ENCODE measurements around the gene GAPDHS. TPM values are rescaled to one million over a fixed set of nuclear protein-coding genes. Genes with fewer than 3 reads are reported as not detected.

GAPDHS gene
- total and polyA plus RNA-seq, 2 donors from 2014 or later, result not detected

DNA sequence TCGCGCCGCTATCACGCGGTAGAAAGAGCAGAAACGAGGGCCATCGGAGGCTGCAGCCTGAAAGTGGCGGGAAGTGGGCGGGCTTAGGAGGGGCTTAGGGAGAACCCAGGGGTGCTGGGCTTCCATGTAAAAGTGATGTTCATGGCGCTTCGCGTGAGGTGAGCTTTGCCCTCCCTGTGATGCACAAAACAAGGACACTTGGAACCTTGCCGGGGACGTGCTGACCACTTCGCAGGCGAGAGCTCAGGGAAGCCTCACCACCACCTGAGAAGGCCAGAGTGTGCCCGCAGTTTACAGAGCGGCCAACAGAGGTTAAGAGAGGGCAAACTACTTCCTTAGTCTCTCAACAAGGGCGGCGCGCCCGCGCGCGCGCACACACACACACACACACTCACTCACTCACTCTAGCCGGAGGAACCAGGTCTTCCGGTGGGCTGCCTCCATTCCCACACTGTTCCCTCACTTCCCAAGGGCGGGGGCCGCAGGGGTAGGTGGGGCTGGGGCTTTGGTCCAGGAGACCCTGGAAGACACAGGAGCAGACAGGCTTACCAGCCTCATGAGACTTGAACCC, 651 bp downstream of the GAPDHS start:
- peak; percentile 65 to 80 (median 75) for DNase-seq

DNA sequence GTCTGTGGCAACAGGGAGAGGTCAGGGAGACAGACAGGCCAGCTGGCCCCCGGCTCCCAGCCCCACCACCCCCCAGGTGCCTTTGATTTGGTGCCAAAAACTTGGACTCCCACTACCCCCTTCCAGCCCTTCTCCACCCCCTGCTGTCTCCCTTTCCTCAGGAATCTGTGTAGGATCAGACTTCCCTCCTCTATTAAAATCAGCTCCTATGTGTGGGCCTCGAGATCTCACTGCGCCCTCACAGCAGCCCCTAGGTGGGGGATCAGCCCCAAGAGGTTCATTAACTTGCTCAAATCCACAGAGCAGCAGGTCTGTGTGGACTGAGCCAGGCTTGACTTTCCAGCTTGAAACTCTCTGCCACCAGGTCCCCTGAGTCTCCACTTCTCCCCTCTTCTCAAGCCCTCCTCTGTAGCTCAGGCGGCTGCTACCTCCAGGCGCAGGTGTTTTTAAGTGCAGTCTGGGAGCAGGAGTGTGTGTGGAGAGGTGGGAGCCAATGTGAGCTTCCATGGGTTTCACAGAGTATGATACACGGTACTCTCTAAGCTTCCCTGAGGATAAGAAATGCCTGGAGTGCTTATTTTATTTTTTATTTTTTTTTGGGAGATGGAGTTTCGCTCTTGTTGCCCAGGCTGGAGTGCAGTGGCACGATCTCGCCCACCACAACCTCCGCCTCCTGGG, 1.7 kb downstream of the GAPDHS start:
- no peak for FAIRE-seq
- Histone ChIP-seq H3K9me3 (ENCODE audit: control insufficient read depth in 2 of 3, insufficient read depth in 1 of 3, low read length in 3 of 3) (no peaks in the 10 kb centered on the region), H3K4me1 (ENCODE audit: control insufficient read depth in 2 of 3, insufficient read depth in 2 of 3, low read depth in 1 of 3, low read length in 3 of 3) (no peaks in the 10 kb centered on the region), H3K27me3 (ENCODE audit: control insufficient read depth, insufficient read depth, low read length) (no peaks in the 10 kb centered on the region), H3K4me3 (ENCODE audit: low read length in 3 of 3) (no peak overlapping the region), H3K36me3 (ENCODE audit: control insufficient read depth in 2 of 3, insufficient read depth in 3 of 3, low read length in 3 of 3) (no peaks in the 10 kb centered on the region), H3K9ac (ENCODE audit: low read length in 3 of 3) (no peak overlapping the region), H3K27ac (ENCODE audit: low read depth in 2 of 2, low read length in 2 of 2) (no peak overlapping the region)
- TF ChIP-seq, protein P1, sequence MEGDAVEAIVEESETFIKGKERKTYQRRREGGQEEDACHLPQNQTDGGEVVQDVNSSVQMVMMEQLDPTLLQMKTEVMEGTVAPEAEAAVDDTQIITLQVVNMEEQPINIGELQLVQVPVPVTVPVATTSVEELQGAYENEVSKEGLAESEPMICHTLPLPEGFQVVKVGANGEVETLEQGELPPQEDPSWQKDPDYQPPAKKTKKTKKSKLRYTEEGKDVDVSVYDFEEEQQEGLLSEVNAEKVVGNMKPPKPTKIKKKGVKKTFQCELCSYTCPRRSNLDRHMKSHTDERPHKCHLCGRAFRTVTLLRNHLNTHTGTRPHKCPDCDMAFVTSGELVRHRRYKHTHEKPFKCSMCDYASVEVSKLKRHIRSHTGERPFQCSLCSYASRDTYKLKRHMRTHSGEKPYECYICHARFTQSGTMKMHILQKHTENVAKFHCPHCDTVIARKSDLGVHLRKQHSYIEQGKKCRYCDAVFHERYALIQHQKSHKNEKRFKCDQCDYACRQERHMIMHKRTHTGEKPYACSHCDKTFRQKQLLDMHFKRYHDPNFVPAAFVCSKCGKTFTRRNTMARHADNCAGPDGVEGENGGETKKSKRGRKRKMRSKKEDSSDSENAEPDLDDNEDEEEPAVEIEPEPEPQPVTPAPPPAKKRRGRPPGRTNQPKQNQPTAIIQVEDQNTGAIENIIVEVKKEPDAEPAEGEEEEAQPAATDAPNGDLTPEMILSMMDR (IDR thresholded peaks at IDR 0.05; ENCODE audit: borderline replicate concordance, extremely low read depth, insufficient read depth), result no peak
- intact Hi-C loops (cut with DNase I), result no loop called here
- no peak for DNase-seq

More for the DNA sequence above, 651 bp downstream of the GAPDHS start:
- no peak overlapping the region for H3K27ac ChIP-seq (ENCODE audit: low read depth in 2 of 2, low read length in 2 of 2)
- no peaks in the 10 kb centered on the region for H3K4me1 ChIP-seq (ENCODE audit: control insufficient read depth in 2 of 3, insufficient read depth in 2 of 3, low read depth in 1 of 3, low read length in 3 of 3)
- TF ChIP-seq, protein P1 (IDR thresholded peaks at IDR 0.05; ENCODE audit: borderline replicate concordance, extremely low read depth, insufficient read depth), result no peak
- FAIRE-seq, result no peak
- H3K9ac ChIP-seq (ENCODE audit: low read length in 3 of 3), result no peak overlapping the region
- H3K27me3 ChIP-seq (ENCODE audit: control insufficient read depth, insufficient read depth, low read length), result no peaks in the 10 kb centered on the region
- intact Hi-C loops (cut with DNase I), result no loop called here
- H3K36me3 ChIP-seq (ENCODE audit: control insufficient read depth in 2 of 3, insufficient read depth in 3 of 3, low read length in 3 of 3), result no peaks in the 10 kb centered on the region
- no peak overlapping the region for H3K4me3 ChIP-seq (ENCODE audit: low read length in 3 of 3)
- H3K9me3 ChIP-seq (ENCODE audit: control insufficient read depth in 2 of 3, insufficient read depth in 1 of 3, low read length in 3 of 3), result no peaks in the 10 kb centered on the region

DNA sequence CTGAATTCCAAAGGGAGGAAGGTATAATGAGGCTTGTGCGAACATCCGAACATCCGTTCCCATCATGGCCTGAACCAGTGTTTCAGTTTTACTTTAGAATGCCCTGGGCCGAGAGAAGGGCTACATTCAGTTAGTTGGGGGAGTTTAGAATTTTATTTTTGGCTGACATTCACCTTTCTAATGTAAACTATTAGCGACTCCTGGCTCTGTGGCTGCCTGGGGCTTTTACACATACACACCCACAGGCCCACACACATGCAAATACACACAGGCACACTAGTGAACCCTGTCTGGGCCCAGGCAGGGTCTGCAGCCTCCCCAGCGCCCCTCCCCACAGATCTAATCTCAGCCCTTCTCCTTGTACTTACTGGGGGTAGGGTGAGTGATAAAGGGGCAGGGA, 6.1 kb downstream of the GAPDHS start:
- Histone ChIP-seq H3K27ac (ENCODE audit: low read depth in 2 of 2, low read length in 2 of 2) (no peak overlapping the region), H3K9ac (ENCODE audit: low read length in 3 of 3) (no peak overlapping the region), H3K36me3 (ENCODE audit: control insufficient read depth in 2 of 3, insufficient read depth in 3 of 3, low read length in 3 of 3) (no peaks in the 10 kb centered on the region), H3K9me3 (ENCODE audit: control insufficient read depth in 2 of 3, insufficient read depth in 1 of 3, low read length in 3 of 3) (no peaks in the 10 kb centered on the region), H3K4me1 (ENCODE audit: control insufficient read depth in 2 of 3, insufficient read depth in 2 of 3, low read depth in 1 of 3, low read length in 3 of 3) (peaks cover 0 to 4% (median under 1%) of the 10 kb centered on the region in 3 donors), H3K4me3 (ENCODE audit: low read length in 3 of 3) (no peak overlapping the region), H3K27me3 (ENCODE audit: control insufficient read depth, insufficient read depth, low read length) (no peaks in the 10 kb centered on the region)
- FAIRE-seq (no peak), DNase-seq (no peak)
- TF ChIP-seq, protein P1 (IDR thresholded peaks at IDR 0.05; ENCODE audit: borderline replicate concordance, extremely low read depth, insufficient read depth), result no peak
- intact Hi-C loops (cut with DNase I), result no loop called here

Measured in kidney (tissue), 14 donors.